ENCODE data around the gene RNF212.
"Not testable (repeated sequence)": the region's sequence is repeated elsewhere in the genome, so short reads cannot be mapped to it uniquely, and the experiment has no call there.

RNF212 gene

GRCh38 chr4:1062419-1062818 is 50.9 kb downstream of the RNF212 start:
- DNase-seq, result no peak

GRCh38 chr4:1061760-1062159 is 51.6 kb downstream of the RNF212 start:
- no peak for DNase-seq

- DNase-seq, result no peak
Measured at GRCh38 chr4:1061056-1061700, 52.2 kb downstream of the RNF212 start.

- no peak for DNase-seq
Measured at GRCh38 chr4:1060621-1061020, 52.7 kb downstream of the RNF212 start.

- no peak for DNase-seq
Measured at GRCh38 chr4:1060121-1060520, 53.2 kb downstream of the RNF212 start.

- DNase-seq, result no peak
Measured at GRCh38 chr4:1058997-1059665, 54.2 kb downstream of the RNF212 start.

- no peak for DNase-seq
Measured at GRCh38 chr4:1058198-1058996, 55.0 kb downstream of the RNF212 start.

- no peak for DNase-seq
Measured at GRCh38 chr4:1057403-1057745, 56.0 kb downstream of the RNF212 start.

GRCh38 chr4:1056671-1057402 is 56.5 kb downstream of the RNF212 start:
- DNase-seq, result no peak

GRCh38 chr4:1055721-1056590 is 57.4 kb downstream of the RNF212 start:
- DNase-seq, result no peak

- not testable (repeated sequence) for DNase-seq
Measured at GRCh38 chr4:1055243-1055701, 58.1 kb downstream of the RNF212 start.

- not testable (repeated sequence) for DNase-seq
Measured at GRCh38 chr4:1054696-1055242, 58.6 kb downstream of the RNF212 start.

- not testable (repeated sequence) for DNase-seq
Measured at GRCh38 chr4:1053891-1054290, 59.5 kb downstream of the RNF212 start.

GRCh38 chr4:1053080-1053661 is 60.2 kb downstream of the RNF212 start:
- DNase-seq, result no peak

GRCh38 chr4:1052231-1052671 is 61.1 kb downstream of the RNF212 start:
- DNase-seq, result no peak

GRCh38 chr4:1051472-1051871 is 61.9 kb downstream of the RNF212 start:
- DNase-seq, result no peak

- DNase-seq, result no peak
Measured at GRCh38 chr4:1050486-1051213, 62.7 kb downstream of the RNF212 start.

GRCh38 chr4:1049591-1049905 is 63.8 kb downstream of the RNF212 start:
- DNase-seq, result no peak

GRCh38 chr4:1048773-1049590 is 64.4 kb downstream of the RNF212 start:
- no peak for DNase-seq

Measured in NCI-H1105 treated with DMSO at 0.1 percent for 48 hours (cell line).